Muscle layer of colon (tissue), 2 donors: ENCODE measurements around the gene SLC6A19.

Source experiments
- H3K27ac ChIP-seq: one replicate; pipeline ENCODE4 v1.7.0; 2013; ENCODE audit warnings: low read depth, mild to moderate bottlenecking, low read length, moderate library complexity
- H3K27me3 ChIP-seq, 2 donors: one replicate each; pipeline ENCODE4 v1.7.0; 2013; ENCODE audit warnings: low read length in 2 of 2, mild to moderate bottlenecking in 2 of 2; ENCODE audit not compliant: insufficient read depth in 2 of 2, control insufficient read depth in 1 of 2
- H3K36me3 ChIP-seq: one replicate; pipeline ENCODE4 v1.7.0; 2013; ENCODE audit warnings: mild to moderate bottlenecking, low read length; ENCODE audit not compliant: insufficient read depth
- H3K4me1 ChIP-seq: one replicate; pipeline ENCODE4 v1.7.0; 2013; ENCODE audit warnings: mild to moderate bottlenecking, low read length; ENCODE audit not compliant: insufficient read depth
- H3K4me3 ChIP-seq, 2 donors: one replicate each; pipeline ENCODE4 v1.7.0; 2013; ENCODE audit warnings: low read length in 2 of 2, low read depth in 1 of 2, mild to moderate bottlenecking in 1 of 2, moderate library complexity in 1 of 2
- H3K9ac ChIP-seq: one replicate; pipeline ENCODE4 v1.7.0; 2013; ENCODE audit warnings: low read length
- H3K9me3 ChIP-seq: one replicate; pipeline ENCODE4 v1.7.0; 2013; ENCODE audit warnings: mild to moderate bottlenecking, low read length
- donor health status: abdominal sarcoma.
- donor health status: Adenocarcinoma of cecum.

The SLC6A19 gene

GRCh38 chr5:1190837-1191239, 10.6 kb upstream of the SLC6A19 start:
- H3K36me3 ChIP-seq: no peaks in the 10 kb centered on the region
- no peak overlapping the region for H3K27ac ChIP-seq
- H3K4me1 ChIP-seq: no peaks in the 10 kb centered on the region
- H3K9ac ChIP-seq: no peak overlapping the region
- no peaks in the 10 kb centered on the region for H3K9me3 ChIP-seq
- peaks cover 0 to 10% of the 10 kb centered on the region in 2 donors for H3K27me3 ChIP-seq
- no peak overlapping the region for H3K4me3 ChIP-seq

DNA sequence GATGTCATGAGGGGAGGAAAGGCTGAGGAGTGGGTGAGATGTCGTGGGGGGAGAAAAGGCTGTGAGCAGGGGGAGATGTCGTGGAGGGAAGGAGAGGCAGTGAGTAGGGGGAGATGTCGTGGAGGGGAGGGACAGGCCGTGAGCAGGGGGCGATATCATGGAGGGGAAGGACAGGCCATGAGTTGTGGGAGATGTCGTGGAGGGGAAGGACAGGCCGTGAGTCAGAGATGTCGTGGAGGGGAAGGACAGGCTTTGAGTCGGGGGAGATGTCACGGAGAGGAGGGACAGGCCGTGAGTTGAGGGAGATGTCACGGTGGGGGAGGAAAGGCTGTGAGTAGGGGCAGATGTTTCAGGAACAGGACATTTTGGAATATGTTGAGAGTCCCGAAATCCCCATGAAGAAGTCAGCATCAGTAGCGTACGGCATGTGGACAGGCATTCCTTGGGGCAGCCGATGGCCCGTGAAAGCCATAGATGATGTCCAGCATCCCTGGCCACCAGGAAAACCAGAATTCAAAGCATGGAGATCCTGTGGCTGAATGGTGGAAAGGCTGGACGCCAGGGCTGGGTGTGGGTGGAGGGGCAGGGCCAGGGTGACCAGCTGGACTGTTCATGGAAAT, 8.3 kb upstream of the SLC6A19 start:
- Histone ChIP-seq H3K9me3 (no peaks in the 10 kb centered on the region), H3K4me3 (no peak overlapping the region), H3K4me1 (no peaks in the 10 kb centered on the region), H3K27ac (no peak overlapping the region), H3K27me3 (peaks cover 5 to 16% of the 10 kb centered on the region in 2 donors), H3K9ac (no peak overlapping the region), H3K36me3 (no peaks in the 10 kb centered on the region)

GRCh38 chr5:1193591-1193985, 7.8 kb upstream of the SLC6A19 start:
- Histone ChIP-seq H3K27me3 (peaks cover 6 to 20% of the 10 kb centered on the region in 2 donors), H3K4me1 (no peaks in the 10 kb centered on the region)

GRCh38 chr5:1194378-1194777, 7.0 kb upstream of the SLC6A19 start:
- Histone ChIP-seq H3K4me1 (no peaks in the 10 kb centered on the region), H3K9ac (no peak overlapping the region), H3K27me3 (peaks cover 6 to 23% of the 10 kb centered on the region in 2 donors), H3K4me3 (no peak overlapping the region), H3K9me3 (no peaks in the 10 kb centered on the region), H3K27ac (no peak overlapping the region), H3K36me3 (no peaks in the 10 kb centered on the region)

More at GRCh38 chr5:1193591-1193985, 7.8 kb upstream of the SLC6A19 start:
- H3K27ac ChIP-seq: no peak overlapping the region
- no peaks in the 10 kb centered on the region for H3K9me3 ChIP-seq
- H3K4me3 ChIP-seq: no peak overlapping the region
- H3K36me3 ChIP-seq: no peaks in the 10 kb centered on the region
- no peak overlapping the region for H3K9ac ChIP-seq

DNA sequence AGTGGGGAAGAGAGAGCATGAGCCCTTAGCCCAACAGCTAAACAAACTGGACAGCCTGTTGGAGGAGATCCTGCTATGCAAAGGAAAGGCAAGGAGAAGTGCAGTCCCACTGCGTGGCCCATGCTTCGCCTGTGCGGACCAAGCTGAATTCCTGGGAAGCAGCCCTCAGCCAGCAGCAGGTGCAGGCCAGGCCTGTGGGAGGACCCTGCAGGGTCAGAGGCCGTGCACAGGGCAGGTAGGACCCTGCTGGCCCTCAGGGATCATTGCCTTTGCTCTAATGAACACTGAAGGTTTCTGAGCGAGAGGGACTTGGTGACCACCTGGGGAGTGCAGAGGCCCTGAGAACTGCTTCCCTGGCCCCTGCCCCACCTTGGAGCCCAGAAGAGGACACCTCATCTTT, 6.0 kb upstream of the SLC6A19 start:
- peaks cover 6 to 20% of the 10 kb centered on the region in 2 donors for H3K27me3 ChIP-seq
- no peak overlapping the region for H3K4me3 ChIP-seq
- no peaks in the 10 kb centered on the region for H3K4me1 ChIP-seq
- H3K9ac ChIP-seq: no peak overlapping the region
- H3K9me3 ChIP-seq: no peaks in the 10 kb centered on the region
- H3K27ac ChIP-seq: no peak overlapping the region
- H3K36me3 ChIP-seq: no peaks in the 10 kb centered on the region

DNA sequence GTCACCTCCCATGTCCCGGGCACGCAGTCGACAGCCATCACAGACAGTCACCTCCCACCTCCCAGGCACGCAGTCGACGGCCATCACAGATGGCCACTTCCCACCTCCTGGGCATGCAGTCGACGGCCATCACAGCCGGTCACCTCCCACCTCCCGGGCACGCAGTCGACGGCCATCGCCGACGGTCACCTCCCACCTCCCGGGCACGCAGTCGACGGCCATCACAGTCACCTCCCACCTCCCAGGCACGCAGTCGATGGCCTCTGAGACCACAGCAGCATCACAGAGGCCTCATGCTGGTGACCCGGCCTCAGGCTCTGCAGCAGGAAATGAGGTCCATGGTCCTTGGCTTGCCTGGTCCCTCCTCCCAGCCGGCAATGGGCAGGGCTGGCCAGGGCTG, 5.5 kb upstream of the SLC6A19 start:
- no peak overlapping the region for H3K27ac ChIP-seq
- no peaks in the 10 kb centered on the region for H3K36me3 ChIP-seq
- H3K4me1 ChIP-seq: no peaks in the 10 kb centered on the region
- peaks cover 6 to 19% of the 10 kb centered on the region in 2 donors for H3K27me3 ChIP-seq
- H3K9me3 ChIP-seq: no peaks in the 10 kb centered on the region
- no peak overlapping the region for H3K4me3 ChIP-seq
- no peak overlapping the region for H3K9ac ChIP-seq

DNA sequence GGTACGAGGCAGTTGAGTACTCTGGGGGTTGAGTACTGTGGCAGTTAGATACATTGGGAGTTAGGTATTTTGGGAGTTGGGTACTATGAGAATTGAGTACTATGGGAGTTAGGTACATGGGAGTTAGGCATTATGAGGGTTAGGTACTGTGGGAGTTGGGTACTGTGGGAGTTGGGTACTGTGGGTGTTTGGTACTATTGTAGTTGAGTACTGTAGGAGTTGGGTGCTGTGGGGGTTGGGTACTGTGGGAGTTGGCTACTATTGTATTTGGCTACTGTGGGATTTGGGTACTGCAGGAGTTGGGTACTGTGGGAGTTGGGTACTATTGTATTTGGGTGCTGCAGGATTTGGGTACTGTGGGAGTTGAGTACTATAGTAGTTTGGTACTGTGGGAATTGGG, 4.8 kb upstream of the SLC6A19 start:
- Histone ChIP-seq H3K9ac (no peak overlapping the region), H3K4me3 (no peak overlapping the region), H3K36me3 (no peaks in the 10 kb centered on the region), H3K27ac (no peak overlapping the region), H3K9me3 (no peaks in the 10 kb centered on the region), H3K27me3 (peaks cover 6 to 24% of the 10 kb centered on the region in 2 donors), H3K4me1 (no peaks in the 10 kb centered on the region)

DNA sequence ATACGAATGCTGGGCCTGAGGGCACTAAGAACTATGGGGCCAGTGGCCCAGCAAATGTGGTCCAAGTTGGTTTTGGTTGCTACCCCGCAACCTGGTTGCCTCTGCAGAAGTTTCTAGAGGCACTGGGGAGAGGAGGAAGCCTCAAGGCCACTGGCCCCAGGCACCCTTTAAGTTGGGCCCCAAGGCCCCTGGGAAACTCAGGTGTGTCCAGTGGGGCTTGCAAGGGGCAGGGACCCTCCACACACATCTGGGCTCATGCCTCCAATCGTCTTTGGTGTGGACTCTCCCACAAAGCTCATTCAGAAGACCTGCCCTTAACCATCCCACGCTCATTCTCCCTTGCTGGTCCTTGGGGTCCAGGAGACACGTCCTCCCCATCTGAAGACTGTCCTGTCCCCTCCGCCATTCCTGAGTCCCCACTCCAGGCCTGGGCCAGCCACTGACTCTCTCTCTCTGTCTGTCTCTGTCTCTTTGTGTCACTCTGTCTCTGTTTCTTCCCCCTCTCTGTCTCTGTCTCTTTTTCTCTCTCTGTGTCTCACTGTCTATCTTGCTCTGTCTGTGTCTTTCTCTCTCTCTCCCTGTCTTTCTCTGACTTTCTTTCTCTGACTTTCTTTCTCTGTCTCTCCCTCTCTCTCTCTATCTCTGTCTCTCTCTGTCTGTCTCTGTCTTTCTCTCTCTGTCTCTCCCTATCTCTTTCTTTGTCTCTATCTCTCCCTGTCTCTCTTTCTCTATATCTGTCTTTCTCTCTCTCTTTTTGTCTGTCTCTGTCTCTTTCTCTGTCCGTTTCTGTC, 3.3 kb upstream of the SLC6A19 start:
- Histone ChIP-seq H3K27me3 (peaks cover 6 to 26% of the 10 kb centered on the region in 2 donors), H3K4me3 (no peak overlapping the region)

DNA sequence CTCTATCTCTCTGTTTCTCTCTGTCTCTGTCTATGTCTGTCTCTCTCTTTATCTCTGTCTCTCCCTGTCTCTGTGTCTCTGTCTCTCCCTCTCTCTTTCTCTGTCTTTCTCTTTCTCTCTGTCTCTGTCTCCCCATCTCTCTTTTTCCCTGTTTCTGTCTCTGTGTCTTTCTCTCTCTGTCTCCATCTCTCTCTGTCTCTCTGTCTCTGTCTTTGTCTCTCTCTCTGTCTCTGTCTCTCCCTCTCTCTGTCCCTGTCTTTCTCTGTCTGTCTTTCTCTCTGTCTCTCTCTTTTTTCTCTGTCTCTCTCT, 2.1 kb upstream of the SLC6A19 start:
- Histone ChIP-seq H3K36me3 (no peaks in the 10 kb centered on the region), H3K4me1 (no peaks in the 10 kb centered on the region), H3K4me3 (no peak overlapping the region), H3K9me3 (no peaks in the 10 kb centered on the region), H3K9ac (no peak overlapping the region), H3K27ac (no peak overlapping the region), H3K27me3 (peaks cover 6 to 28% of the 10 kb centered on the region in 2 donors)

More for the DNA sequence above, 3.3 kb upstream of the SLC6A19 start:
- H3K36me3 ChIP-seq: no peaks in the 10 kb centered on the region
- H3K9me3 ChIP-seq: no peaks in the 10 kb centered on the region
- H3K27ac ChIP-seq: no peak overlapping the region
- H3K9ac ChIP-seq: no peak overlapping the region
- no peaks in the 10 kb centered on the region for H3K4me1 ChIP-seq

- H3K9me3 ChIP-seq: no peaks in the 10 kb centered on the region
- no peaks in the 10 kb centered on the region for H3K36me3 ChIP-seq
- H3K27me3 ChIP-seq: peaks cover 6 to 34% of the 10 kb centered on the region in 2 donors
- H3K4me1 ChIP-seq: no peaks in the 10 kb centered on the region
- H3K9ac ChIP-seq: no peak overlapping the region
- H3K27ac ChIP-seq: no peak overlapping the region
- no peak overlapping the region for H3K4me3 ChIP-seq
Observed at GRCh38 chr5:1199649-1200494, 1.5 kb upstream of the SLC6A19 start.

- no peaks in the 10 kb centered on the region for H3K36me3 ChIP-seq
- H3K4me3 ChIP-seq: no peak overlapping the region
- no peak overlapping the region for H3K27ac ChIP-seq
Observed at GRCh38 chr5:1200495-1201326, 684 bp upstream of the SLC6A19 start.

More at GRCh38 chr5:1200495-1201326, 684 bp upstream of the SLC6A19 start:
- no peaks in the 10 kb centered on the region for H3K9me3 ChIP-seq
- H3K27me3 ChIP-seq: peaks cover 6 to 35% of the 10 kb centered on the region in 2 donors
- H3K4me1 ChIP-seq: no peaks in the 10 kb centered on the region
- no peak overlapping the region for H3K9ac ChIP-seq
